ENCODE results near the gene ZNF771.

ZNF771 gene

GRCh38 chr16:30407102-30407803 lies at the start of gene ZNF771:
Gene ZNF771, plus strand, starts transcription at chr16:30407606. Its CDS starts 448 bp downstream, at chr16:30408054.
- Histone ChIP-seq H3K27ac (peak within 1 kb of the TSS; percentile 80 to 92), H3K27me3 (no peaks in the 10 kb centered on the region), H3K9me3 (no peaks in the 10 kb centered on the region), H3K36me3 (peaks cover 0 to 11% (median 5%) of the 10 kb centered on the region in 3 donors), H3K4me3 (peak within 1 kb of the TSS; percentile 62 to 65), H3K4me1 (peaks cover 0 to 30% (median 22%) of the 10 kb centered on the region in 4 donors)
- DNase-seq, result peak; percentile 94 to 97
- TF ChIP-seq CTCF (IDR thresholded peaks at IDR 0.05), result no peak
- intact Hi-C loops (cut with DNase I; ENCODE audit: low total_unique reads), result loop anchor here (1.0 kb wide), 1 partner anchor 341 kb away; no protein-coding TSS in a partner anchor

- Histone ChIP-seq H3K36me3 (peaks cover 21 to 71% (median 42%) of the 10 kb centered on the region in 3 donors), H3K4me3 (no peak overlapping the region), H3K27ac (no peak overlapping the region), H3K4me1 (peaks cover 0 to 35% (median 30%) of the 10 kb centered on the region in 4 donors), H3K27me3 (no peaks in the 10 kb centered on the region), H3K9me3 (no peaks in the 10 kb centered on the region)
- intact Hi-C loops (cut with DNase I; ENCODE audit: low total_unique reads), result no loop called here
- no peak for TF ChIP-seq CTCF (IDR thresholded peaks at IDR 0.05)
- DNase-seq, result no peak
These were observed 49.5 kb upstream of the ZNF771 start for GRCh38 chr16:30357715-30358576.

- H3K36me3 ChIP-seq, result peaks cover 23 to 71% (median 40%) of the 10 kb centered on the region in 3 donors
- intact Hi-C loops (cut with DNase I; ENCODE audit: low total_unique reads), result no loop called here
- H3K9me3 ChIP-seq, result no peaks in the 10 kb centered on the region
- H3K27me3 ChIP-seq, result no peaks in the 10 kb centered on the region
- TF ChIP-seq CTCF (IDR thresholded peaks at IDR 0.05), result no peak
- no peak for DNase-seq
- H3K27ac ChIP-seq, result no peak overlapping the region
- H3K4me1 ChIP-seq, result peaks cover 0 to 30% (median 23%) of the 10 kb centered on the region in 4 donors
- no peak overlapping the region for H3K4me3 ChIP-seq
These were observed 48.8 kb upstream of the ZNF771 start for GRCh38 chr16:30358577-30358936.

GRCh38 chr16:30358990-30359870 lies 48.2 kb upstream of the ZNF771 start:
- DNase-seq, result peak in 1 of 2 donors; percentile 62
- H3K9me3 ChIP-seq, result no peaks in the 10 kb centered on the region
- no peak overlapping the region for H3K27ac ChIP-seq
- H3K4me1 ChIP-seq, result peaks cover 0 to 23% (median 17%) of the 10 kb centered on the region in 4 donors
- no peak for TF ChIP-seq CTCF (IDR thresholded peaks at IDR 0.05)
- H3K4me3 ChIP-seq, result no peak overlapping the region
- intact Hi-C loops (cut with DNase I; ENCODE audit: low total_unique reads), result no loop called here
- peaks cover 30 to 75% (median 41%) of the 10 kb centered on the region in 3 donors for H3K36me3 ChIP-seq
- no peaks in the 10 kb centered on the region for H3K27me3 ChIP-seq

GRCh38 chr16:30359871-30360170 lies 47.6 kb upstream of the ZNF771 start:
- no peak for DNase-seq
- intact Hi-C loops (cut with DNase I; ENCODE audit: low total_unique reads), result no loop called here

More at GRCh38 chr16:30359871-30360170, 47.6 kb upstream of the ZNF771 start:
- Histone ChIP-seq H3K27ac (no peak overlapping the region), H3K4me1 (peaks cover 0 to 19% (median 14%) of the 10 kb centered on the region in 4 donors), H3K9me3 (no peaks in the 10 kb centered on the region), H3K36me3 (peaks cover 32 to 81% (median 47%) of the 10 kb centered on the region in 3 donors), H3K27me3 (no peaks in the 10 kb centered on the region), H3K4me3 (no peak overlapping the region)
- TF ChIP-seq CTCF (IDR thresholded peaks at IDR 0.05), result no peak
